SK-N-SH (cell line): ENCODE measurements around the gene BHLHA9.

Experiments
- CTCF ChIP-seq: fragments of 200-600 bp; sonication (generic); IDR thresholded peaks from 2 replicates; pipeline ENCODE4 v1.6.1; 2017; ENCODE audit warnings: antibody characterized with exemption, mild to moderate bottlenecking, moderate library complexity
- EP300 ChIP-seq, 2 experiments: IDR thresholded peaks; 2 replicates each; pipeline versions ENCODE4 v1.4.0 to v1.6.1; 2012; ENCODE audit warnings: borderline replicate concordance in 1 of 2, low read depth in 1 of 2, low read length in 1 of 2
- FOSL2 ChIP-seq: IDR thresholded peaks from 2 replicates; pipeline ENCODE4 v1.4.0; 2012; ENCODE audit warnings: low read depth, mild to moderate bottlenecking, moderate library complexity, borderline replicate concordance
- GABPA ChIP-seq: IDR thresholded peaks from 2 replicates; pipeline ENCODE4 v1.4.0; 2012; ENCODE audit warnings: low read depth, mild to moderate bottlenecking
- NFIC ChIP-seq: IDR thresholded peaks from 2 replicates; pipeline ENCODE4 v1.4.0; 2012; ENCODE audit warnings: borderline replicate concordance
- SMC3 ChIP-seq: IDR thresholded peaks from 2 replicates; pipeline ENCODE4 v1.6.1; 2012; ENCODE audit warnings: low read depth, low read length, improper control_type of control experiment
- TCF12 ChIP-seq: IDR thresholded peaks from 2 replicates; pipeline ENCODE4 v1.4.0; 2012
- USF2 ChIP-seq: fragments of 150-350 bp; IDR thresholded peaks from 2 replicates; pipeline ENCODE4 v1.6.1; 2017; ENCODE audit warnings: antibody characterized with exemption, low read length, low read depth, borderline replicate concordance
- YY1 ChIP-seq: IDR thresholded peaks from 2 replicates; pipeline ENCODE4 v1.4.0; 2012; ENCODE audit warnings: low read depth, mild to moderate bottlenecking

- no peak for TF ChIP-seq EP300 (IDR thresholded peaks at IDR 0.05; ENCODE audit: borderline replicate concordance in 1 of 2, low read depth in 1 of 2, low read length in 1 of 2)
- no peak for TF ChIP-seq USF2
- no peak for TF ChIP-seq YY1
- no peak for TF ChIP-seq GABPA
- TF ChIP-seq CTCF = no peak
- no peak for TF ChIP-seq TCF12
- TF ChIP-seq SMC3 = no peak
- TF ChIP-seq NFIC = no peak
- TF ChIP-seq FOSL2 = no peak
These were observed 37.9 kb upstream of the BHLHA9 start for GRCh38 chr17:1232331-1232730.
